HG03442 (cell line): ENCODE results near the gene CATSPERD.
"Not testable (repeated sequence)": the region's sequence is repeated elsewhere in the genome, so short reads cannot be mapped to it uniquely, and the experiment has no call there.

Experiments used
- ATAC-seq: cut with Tn5 transposase; IDR thresholded peaks from one replicate; pipeline ENCODE4 v1.9.1; 2021; ENCODE audit warnings: mild to moderate bottlenecking, moderate library complexity; ENCODE audit not compliant: unreplicated experiment

Gene CATSPERD

DNA sequence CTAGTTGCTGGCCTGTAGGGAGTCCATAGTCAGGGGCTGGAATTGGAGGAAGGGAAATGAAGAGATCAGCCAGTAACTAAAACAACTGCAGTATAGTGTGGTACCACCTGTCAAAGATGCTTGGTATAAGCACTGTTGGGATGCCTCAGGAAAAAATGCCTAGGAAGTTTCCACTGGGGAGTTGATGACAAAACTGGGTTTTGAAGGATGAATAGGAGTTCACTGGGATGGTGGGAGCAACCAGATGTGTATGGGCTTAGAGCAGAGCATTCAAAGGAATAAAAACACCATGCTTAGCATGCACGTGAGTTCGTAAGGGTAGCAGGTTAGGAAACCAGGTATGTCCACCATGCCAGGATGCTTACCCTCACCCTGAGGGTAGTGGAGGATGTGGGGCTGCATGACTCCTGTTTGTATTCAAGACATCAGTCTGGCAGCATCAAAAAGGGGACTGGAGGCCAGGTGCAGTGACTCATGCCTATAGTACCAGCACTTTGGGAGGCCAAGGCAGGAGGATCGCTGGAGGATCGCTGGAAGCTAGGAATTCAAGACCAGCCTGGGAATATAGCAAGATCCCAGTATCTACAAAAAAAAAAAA, 7.1 kb downstream of the CATSPERD start:
- no peak for ATAC-seq

DNA sequence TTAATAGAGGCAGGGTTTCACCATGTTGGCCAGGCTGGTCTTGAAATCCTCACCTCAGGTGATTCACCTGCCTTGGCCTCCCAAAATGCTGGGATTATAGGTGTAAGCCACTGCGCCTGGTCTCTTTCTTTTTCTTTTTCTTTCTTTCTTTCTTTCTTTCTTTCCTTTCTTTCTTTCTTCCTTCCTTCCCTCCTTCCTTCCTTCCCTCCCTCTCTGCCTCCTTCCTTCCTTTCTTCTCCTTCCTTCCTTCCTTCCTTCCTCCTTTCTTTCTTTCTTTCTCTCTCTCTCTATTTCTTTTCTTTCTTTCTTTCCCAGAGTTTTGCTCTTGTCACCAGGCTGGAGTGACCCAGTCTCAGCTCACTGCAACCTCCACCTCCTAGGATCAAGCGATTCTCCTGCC, 12.7 kb downstream of the CATSPERD start:
- not testable (repeated sequence) for ATAC-seq

DNA sequence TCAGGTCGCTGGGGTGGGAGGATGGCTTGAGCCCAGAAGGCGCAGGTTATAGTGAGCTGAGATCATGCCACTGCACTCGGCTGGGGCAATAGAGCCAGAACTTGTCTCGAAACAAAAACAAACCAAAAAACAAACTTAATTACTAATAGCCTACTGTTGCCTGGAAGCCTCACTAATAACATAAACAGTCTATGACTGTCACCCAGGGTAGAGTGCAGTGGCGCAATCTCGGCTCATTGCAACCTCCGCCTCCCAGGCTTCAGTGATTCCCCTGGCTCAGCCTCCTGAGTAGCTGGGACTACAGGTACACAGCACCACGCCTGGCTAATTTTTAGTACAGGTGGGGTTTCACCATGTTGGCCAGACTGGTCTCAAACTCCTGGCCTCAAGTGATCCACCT, 18.0 kb downstream of the CATSPERD start:
- ATAC-seq: no peak

DNA sequence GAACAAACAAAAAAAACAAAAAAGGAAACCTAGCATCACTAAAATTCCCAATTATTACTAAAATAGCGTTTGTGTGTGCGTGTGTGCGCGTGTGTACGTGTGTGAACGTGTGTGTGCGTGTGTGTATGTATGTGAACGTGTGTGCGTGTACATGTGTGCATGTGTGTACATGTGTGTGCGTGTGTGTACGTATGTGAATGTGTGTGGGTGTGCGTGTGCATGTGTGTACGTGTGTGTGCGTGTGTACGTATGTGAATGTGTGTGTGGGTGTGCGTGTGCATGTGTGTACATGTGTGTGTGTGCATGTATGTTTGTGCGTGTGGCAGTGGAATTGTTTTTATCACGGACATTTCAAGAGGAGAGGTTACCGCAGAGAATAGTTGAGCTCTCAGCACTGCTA, 21.6 kb downstream of the CATSPERD start:
- ATAC-seq: no peak

DNA sequence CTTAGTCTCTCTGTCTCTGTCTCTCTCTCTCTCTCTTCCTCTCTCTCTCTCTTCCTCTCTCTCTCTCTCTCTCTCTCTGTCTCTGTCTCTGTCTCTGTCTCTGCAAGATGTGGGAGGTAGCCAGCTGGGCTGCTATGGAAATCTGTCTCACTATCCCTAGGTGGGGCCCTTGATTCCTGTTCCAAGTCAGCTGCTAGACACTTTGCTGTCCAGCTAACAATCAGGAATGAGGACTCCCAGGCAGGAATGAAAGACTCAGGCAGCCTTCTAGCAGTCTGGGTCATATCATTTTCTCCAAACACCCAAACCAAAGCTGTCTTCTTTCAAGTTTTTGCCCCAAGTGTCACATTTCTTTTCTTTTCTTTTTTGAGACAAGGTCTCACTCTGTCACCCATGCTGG, 23.2 kb downstream of the CATSPERD start:
- no peak for ATAC-seq

DNA sequence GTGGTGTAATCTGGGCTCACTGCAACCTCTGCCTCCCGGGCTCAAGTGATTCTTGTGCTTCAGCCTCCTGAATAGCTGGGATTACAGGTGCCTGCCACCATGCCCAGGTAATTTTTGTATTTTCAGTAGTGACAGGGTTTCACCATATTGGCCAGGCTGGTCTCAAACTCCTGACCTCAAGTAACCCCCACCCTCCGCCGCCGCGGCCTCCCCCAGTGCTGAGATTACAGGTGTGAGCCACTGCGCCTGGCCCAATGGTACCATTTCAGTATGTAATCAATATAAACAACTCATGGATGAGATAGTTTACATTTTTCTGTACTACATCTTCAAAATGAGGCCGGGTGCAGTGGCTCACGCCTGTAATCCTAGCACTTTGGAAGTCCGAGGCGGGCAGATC, 24.6 kb downstream of the CATSPERD start:
- not testable (repeated sequence) for ATAC-seq

DNA sequence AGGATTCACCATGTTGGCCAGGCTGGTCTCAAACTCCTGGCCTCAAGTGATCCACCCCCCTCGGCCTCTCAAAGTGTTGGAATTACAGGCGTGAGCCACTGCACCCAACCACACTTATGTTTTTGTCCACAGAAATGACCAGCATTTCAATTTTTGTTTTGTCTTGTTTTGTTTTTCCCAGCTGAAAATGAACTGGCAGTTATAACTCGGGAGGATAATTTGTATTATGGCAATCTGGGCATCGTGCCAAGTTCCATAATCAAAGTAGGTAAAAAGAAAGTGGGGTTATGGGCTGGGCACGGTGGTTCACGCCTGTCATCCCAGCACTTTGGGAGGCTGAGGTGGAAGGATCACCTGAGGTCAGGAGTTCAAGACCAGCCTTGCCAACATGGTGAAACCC, 28.5 kb downstream of the CATSPERD start:
- not testable (repeated sequence) for ATAC-seq

DNA sequence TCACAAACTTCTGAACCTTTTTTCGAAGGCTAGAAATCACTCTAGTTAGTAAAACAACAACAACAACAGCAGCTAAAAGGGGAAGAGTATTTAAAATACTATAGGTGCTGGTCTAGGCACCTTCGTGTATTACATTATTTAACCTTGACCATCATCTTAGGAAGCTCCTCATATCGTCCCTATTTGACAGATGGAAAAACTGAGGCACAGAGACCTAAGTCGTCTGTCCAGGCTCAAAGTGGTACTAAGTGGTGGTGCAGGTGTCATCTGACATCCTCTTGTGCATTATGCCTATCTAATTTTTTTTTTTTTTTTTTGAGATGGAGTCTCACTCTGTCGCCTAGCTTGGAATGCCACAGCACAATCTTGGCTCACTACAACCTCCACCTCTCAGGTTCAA, 29.1 kb downstream of the CATSPERD start:
- no peak for ATAC-seq

DNA sequence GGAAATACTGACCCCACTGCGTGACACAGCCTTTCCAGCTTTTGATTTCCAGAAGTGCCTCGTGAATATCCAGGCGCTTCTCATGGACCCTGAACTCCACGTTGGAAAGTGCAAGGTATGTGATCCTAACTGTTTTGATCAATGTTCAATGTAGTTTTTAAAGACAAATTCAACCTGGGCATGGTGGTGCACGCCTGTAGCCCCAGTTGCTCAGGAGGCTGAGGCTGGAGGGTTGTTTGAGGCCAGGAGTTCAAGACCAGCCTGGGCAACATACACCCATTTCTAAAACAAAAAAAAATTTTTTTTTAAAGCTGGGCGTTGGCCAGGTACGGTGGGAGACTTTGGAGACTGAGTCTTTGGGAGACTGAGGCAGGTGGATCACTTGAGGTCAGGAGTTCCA, 31.3 kb downstream of the CATSPERD start:
- ATAC-seq: no peak

DNA sequence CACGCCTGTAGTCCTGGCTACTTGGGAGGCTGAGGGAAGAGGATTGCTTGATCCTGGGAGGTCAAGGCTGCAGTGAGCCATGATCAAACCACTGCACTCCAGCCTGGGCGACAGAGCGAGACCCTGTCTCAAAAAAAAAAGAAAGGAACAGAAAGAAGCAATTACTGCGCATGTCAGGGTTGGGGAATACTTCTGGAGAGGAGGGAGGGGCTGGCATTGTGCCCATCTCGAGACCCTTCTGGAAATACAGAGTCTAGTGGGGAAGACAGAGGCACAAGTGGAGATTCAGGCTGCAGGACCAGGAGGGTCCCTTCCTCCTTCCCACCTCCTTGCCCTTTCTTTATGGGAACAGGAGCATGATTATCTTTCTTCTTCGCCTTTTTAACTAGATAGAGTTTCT, 33.3 kb downstream of the CATSPERD start:
- no peak for ATAC-seq

DNA sequence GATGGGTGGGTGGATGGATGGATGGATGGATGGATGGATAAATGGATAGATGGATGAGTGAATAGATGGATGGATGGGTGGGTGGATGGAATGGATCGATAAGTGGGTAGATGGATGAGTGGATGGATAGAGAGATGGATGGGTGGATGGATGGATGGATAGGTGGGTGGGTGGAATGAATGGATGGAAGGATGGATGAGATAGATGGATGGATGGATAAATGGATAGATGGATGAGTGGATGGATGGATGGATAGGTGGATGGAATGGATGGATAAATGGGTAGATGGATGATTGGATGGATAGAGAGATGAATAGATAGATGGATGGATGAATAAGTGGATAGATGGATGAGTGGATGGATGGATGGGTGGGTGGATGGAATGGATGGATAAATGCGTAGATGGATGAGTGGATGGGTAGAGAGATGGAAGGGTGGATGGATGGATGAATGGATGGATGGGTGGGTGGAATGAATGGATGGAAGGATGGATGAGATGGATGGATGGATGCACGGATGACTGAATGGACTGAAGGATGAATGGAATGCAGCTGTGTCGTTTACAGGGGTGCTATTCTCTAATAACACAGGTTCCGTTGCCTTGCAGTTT, 42.3 kb downstream of the CATSPERD start:
- no peak for ATAC-seq

DNA sequence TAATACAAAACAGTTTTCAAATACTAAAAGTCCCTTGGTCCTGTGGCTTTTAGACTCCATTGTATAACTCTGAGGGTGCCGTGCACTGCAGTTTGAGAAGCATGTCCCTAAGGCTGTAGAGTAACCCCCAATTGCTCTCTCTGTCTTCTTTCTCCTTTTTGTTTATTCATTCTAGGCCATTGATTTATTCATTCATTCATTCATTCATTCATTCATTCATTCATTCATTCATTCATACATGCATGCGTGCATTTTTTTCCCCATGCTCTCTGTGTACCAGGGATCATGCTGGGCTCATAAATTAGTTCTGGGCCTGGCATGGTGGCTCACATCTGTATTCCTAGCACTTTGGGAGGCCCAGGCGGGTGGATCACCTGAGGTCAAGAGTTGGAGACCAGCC, 44.8 kb downstream of the CATSPERD start:
- ATAC-seq: no peak

DNA sequence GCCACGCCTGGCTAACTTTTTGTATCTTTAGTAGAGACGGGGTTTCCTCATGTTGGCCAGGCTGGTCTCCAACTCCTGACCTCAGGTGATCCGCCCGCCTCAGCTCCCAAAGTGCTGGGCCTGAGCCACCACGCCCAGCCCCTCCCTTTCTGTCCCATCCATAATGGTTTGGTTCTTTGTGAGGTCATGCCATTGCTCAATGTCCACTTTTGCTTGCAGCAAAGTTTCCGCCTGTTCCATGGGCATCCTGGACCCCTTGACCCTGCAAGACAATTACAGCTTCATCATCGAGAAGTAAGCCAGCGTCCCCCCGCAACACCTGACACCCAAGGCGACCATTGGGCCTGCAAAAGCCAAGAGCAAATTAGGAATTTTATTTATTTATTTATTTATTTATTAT, 47.5 kb downstream of the CATSPERD start:
- ATAC-seq: no peak

DNA sequence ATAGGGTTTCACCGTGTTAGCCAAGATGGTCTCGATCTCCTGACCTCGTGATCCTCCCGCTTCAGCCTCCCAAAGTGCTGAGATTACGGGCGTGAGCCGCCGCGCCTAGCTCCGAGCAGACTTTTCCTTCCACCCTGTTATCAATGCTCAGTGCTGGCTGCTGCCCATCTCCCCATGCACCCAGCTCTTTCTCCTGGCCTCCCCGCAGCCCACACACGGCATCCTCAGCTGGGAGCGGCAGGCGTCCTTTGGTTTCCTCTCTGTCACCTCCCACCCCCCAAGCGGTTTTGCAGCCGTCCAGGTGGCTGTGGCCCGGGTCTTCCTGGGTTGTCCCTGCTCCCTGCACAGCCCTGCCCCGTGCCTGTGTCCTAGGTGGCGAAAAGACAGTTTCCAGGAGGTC, 52.0 kb downstream of the CATSPERD start:
- no peak for ATAC-seq

DNA sequence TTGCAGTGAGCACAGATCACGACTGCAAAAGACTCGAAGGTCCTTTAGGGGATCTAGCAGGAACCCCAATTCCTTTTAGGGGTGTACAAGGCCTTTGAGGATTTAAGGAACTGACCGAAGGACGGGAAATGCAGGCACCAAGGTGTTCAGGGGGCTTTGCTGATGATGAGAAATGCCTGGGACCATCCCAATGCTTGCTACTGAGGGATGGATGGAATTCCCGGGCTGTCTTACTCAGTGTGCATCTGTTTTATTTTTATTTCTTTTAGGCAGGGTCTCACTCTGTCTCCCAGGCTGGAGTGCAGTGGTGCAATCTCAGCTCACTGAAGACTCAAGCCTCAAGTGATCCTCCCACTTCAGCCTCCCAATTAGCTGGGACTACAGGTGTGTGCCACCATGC, 52.8 kb downstream of the CATSPERD start:
- no peak for ATAC-seq

DNA sequence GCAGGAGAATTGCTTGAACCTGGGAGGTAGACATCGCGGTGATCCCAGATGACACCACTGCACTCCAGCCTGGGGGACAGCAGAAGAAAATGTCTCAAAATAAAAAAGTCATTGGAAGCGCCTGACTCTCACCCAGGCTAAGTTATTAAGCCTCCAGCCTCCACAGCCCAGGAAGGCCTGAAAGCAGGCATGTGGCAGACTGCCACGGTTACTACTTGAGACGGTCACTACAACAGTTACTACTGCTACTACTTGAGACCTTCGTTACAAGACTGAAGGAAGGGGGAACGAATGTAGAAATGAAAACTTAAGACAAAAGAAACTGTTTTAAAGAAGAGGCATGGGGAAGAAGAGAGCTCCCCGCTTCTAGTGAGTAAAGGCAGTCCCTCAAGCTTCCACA, 54.5 kb downstream of the CATSPERD start:
- no peak for ATAC-seq

DNA sequence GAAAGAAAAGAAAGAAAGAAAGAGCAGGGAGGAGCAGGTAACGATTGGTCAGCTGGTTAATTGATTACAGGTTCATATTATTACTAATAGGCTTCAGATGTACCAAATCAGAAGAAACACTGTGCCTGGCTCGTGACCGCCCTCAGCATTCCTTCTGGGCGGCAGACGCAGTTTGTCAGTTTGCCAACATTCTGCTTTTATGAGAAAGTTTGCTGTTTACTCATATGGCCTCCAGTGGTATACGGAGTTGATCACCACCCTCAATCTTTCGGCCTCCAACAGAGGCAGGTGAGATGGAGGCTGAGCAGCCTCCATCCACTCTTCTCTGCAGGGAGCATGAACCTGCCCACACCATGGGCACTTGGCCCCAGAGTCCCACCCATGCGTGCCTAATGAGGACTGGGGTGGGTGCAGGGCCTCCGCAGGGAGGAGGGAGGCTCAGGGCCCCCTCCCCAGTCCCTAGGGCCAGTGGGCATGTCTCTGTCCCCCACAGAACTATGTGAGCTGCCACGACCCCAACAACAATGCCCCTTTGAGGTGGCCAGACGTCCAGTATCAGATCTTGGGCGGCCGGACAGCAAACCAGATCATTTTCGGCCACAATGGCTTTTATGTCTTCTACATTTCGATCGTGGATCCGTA, 55.4 kb downstream of the CATSPERD start:
- no peak for ATAC-seq

DNA sequence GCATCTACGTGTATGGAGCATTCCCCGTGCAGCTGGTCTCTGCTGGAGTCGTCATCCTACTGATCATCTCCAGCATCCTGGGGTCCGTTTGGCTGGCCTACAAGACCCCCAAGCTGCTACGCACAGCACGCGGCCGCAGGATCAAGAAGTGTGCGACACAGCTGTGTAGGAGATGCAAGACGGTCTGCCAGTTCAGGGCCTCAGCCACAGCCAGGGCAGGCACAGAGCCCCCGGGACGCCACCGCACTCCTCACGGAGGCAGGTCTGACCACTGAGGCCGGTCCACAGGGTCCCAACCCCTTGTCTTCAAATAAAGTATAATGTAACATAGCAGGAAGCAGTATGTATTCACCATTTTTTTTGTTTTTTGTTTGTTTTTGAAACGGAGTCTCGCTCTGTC, 58.0 kb downstream of the CATSPERD start:
- ATAC-seq: no peak

DNA sequence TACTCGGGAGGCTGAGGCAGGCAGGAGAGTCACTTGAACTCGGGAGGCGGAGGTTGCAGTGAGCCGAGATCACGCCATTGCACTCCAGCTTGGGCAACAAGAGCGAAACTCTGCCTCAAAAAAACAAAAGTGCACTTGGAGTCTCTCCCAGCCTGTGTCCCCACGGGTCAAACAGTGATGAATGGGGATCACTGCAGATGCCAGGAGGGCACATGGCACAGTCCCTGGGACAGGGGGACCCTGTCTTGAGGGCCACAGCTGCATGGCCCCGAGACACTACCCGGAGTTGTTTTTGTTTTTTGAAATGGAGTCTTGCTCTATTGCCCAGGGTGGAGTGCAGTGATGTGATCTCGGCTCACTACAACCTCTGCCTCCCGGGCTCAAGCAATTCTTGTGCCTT, 60.5 kb downstream of the CATSPERD start:
- ATAC-seq: not testable (repeated sequence)

DNA sequence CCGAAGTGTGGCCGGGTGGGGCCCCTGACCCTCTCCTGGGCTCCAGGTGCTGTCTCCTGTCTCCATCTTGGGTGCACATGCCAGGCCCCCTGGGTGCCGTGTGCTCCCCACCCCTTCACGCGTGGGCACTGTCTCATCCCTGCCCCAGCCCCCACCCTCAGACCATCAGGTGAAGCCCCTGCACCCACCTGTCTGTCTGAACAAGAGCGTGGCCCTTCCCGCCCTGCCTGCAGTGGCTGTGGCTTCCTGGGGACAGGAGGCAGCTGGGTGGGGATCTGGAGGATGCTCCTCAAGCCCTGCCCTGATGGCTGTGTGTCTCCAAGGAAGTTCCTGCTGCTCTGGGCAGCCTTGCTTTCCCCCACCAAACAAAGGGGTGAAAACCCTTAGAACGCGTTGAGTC, 61.9 kb downstream of the CATSPERD start:
- no peak for ATAC-seq

DNA sequence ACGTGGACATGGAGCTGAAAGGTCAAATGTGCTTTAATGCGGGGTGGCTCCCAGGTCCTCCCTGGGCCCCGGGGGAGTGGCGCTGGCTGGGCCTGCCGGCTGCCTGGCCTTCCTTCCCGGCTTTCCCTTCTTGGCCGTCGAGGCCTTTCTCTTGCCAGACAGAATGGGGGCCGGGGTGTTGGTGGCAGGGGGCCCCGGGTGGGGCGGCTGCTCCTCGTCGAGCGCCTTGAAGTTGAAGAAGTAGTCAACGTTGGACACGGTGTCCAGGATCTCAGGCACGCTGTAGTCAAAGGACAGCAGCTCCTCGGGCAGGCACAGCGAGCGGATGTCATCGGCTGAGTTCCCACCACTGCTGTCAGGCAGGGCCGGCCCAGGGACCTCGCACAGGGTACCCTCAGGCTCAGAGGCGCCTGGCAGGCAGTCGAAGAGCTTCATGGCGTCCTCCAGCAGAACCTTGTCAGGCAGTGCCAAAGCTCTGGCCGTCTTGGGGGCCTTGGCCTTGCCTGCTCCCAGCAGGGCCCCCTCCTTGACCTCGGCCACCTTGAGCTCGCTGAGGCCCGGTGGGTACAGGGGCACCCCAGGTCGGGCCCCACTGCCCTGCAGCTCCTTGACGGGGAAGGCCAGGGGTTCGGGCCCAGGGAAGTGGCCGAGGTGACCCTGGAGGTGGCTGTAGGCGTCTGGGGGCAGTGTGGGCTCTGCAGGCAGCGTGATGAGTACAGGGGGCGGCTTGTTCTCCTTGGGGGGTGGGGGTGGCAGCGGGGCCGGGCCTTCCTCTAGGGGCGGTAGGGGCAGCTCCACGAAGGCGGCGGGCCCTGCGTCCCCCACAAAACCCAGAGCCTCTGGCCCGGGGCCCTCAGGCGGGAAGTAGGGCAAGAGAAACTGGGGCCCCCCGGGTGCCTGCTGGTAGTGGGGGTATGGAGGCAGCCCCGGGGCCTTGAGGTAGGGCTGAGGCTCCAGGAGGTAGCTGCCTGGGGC, 62.8 kb downstream of the CATSPERD start:
- ATAC-seq: no peak
